HL-60 (cell line): ENCODE results near the gene SHC3.

Experiments used
- CTCF ChIP-seq: IDR thresholded peaks from one replicate; pipeline ENCODE4 v1.5.1; 2011; ENCODE audit warnings: low read length, control low read depth, inconsistent platforms; ENCODE audit not compliant: insufficient read depth
- GABPA ChIP-seq: IDR thresholded peaks from 2 replicates; pipeline ENCODE4 v1.6.1; 2012; ENCODE audit warnings: low read depth
- POLR2AphosphoS5 ChIP-seq: IDR thresholded peaks from 2 replicates; pipeline ENCODE4 v1.6.1; 2012; ENCODE audit warnings: low read depth
- REST ChIP-seq: IDR thresholded peaks from 2 replicates; pipeline ENCODE4 v1.6.1; 2012; ENCODE audit warnings: low read depth; ENCODE audit not compliant: insufficient replicate concordance
- SPI1 ChIP-seq: IDR thresholded peaks from 2 replicates; pipeline ENCODE4 v1.6.1; 2012; ENCODE audit warnings: low read depth, mild to moderate bottlenecking, borderline replicate concordance

- TF ChIP-seq CTCF = no peak
- TF ChIP-seq GABPA = no peak
- no peak for TF ChIP-seq POLR2AphosphoS5
- TF ChIP-seq REST = no peak
- no peak for TF ChIP-seq SPI1
These were observed 34.4 kb downstream of the SHC3 start for GRCh38 chr9:89144238-89144637.
